Small intestine (tissue), 7 donors: Measurements from ENCODE around the gene SIRT6. TPM values are rescaled to one million over a fixed set of nuclear protein-coding genes. Genes with fewer than 3 reads are reported as not detected.
"Not testable (repeated sequence)": the region's sequence is repeated elsewhere in the genome, so short reads cannot be mapped to it uniquely, and the experiment has no call there.

Experiments
- DNase-seq, 2 donors: peaks; one replicate each; pipeline versions ENCODE4 v3.0.0 to v3.0.0-alpha.2; 2013
- FAIRE-seq: peaks from 2 replicates; lab custom pipeline; 2012; peaks lifted over from hg19 to GRCh38; lab: Jason Lieb, UNC
- H3K27ac ChIP-seq, 3 donors: one replicate each; pipeline ENCODE4 v1.5.1; 2013; ENCODE audit warnings: low read length in 2 of 3, mild to moderate bottlenecking in 2 of 3, control low read depth in 1 of 3, inconsistent platforms in 1 of 3, low read depth in 1 of 3, moderate library complexity in 1 of 3
- H3K27me3 ChIP-seq, 3 donors: one replicate each; pipeline ENCODE4 v1.6.1; 2013; ENCODE audit warnings: low read length in 3 of 3, inconsistent platforms in 1 of 3; ENCODE audit not compliant: control insufficient read depth in 3 of 3, insufficient read depth in 3 of 3
- H3K36me3 ChIP-seq, 3 donors: one replicate each; pipeline ENCODE4 v1.6.1; 2013; ENCODE audit warnings: low read length in 3 of 3, inconsistent platforms in 1 of 3, low read depth in 1 of 3, mild to moderate bottlenecking in 1 of 3, moderate library complexity in 1 of 3; ENCODE audit not compliant: control insufficient read depth in 3 of 3, insufficient read depth in 2 of 3
- H3K4me1 ChIP-seq, 3 donors: one replicate each; pipeline ENCODE4 v1.6.1; 2013; ENCODE audit warnings: low read length in 2 of 3, inconsistent platforms in 1 of 3, low read depth in 1 of 3, mild to moderate bottlenecking in 1 of 3, moderate library complexity in 1 of 3; ENCODE audit not compliant: control insufficient read depth in 3 of 3, insufficient read depth in 2 of 3
- H3K4me3 ChIP-seq, 3 donors: one replicate each; pipeline ENCODE4 v1.5.1; 2013; ENCODE audit warnings: low read length in 3 of 3, control low read depth in 1 of 3, inconsistent platforms in 1 of 3, low read depth in 1 of 3, mild to moderate bottlenecking in 1 of 3, moderate library complexity in 1 of 3
- H3K9me3 ChIP-seq, 2 donors: one replicate each; pipeline ENCODE4 v1.6.1; 2013; ENCODE audit warnings: low read depth in 1 of 2, low read length in 1 of 2; ENCODE audit not compliant: control insufficient read depth in 2 of 2, insufficient read depth in 1 of 2
- WGBS, 3 donors: extraction: QIAGEN DNeasy Blood & Tissue Kit; methylation state at CpG; one replicate each; pipeline ENCODE4 v1.1.7; 2013; 5-methylcytosine and 5-hydroxymethylcytosine counted together
- polyA plus RNA-seq, 4 donors: library from polyadenylated mRNA; stranded (reverse) in 3 of 4; unstranded in 1 of 4; fragments of 200-250 nt in 3 of 4; fragments of 120-200 nt in 1 of 4; gene quantifications; one replicate each; pipeline versions ENCODE4 v1.2.1 to v1.2.3, GENCODE V29; 2013
- donor health status: healthy with polysubstance abuse.
- donor health status: control.
- donor health status: control.
- donor health status: Bipolar disorder and iron deficiency.
- donor health status: healthy.

SIRT6 gene
- polyA plus RNA-seq, 4 donors = 24.1 to 48.1 (median 42.9) TPM

DNA sequence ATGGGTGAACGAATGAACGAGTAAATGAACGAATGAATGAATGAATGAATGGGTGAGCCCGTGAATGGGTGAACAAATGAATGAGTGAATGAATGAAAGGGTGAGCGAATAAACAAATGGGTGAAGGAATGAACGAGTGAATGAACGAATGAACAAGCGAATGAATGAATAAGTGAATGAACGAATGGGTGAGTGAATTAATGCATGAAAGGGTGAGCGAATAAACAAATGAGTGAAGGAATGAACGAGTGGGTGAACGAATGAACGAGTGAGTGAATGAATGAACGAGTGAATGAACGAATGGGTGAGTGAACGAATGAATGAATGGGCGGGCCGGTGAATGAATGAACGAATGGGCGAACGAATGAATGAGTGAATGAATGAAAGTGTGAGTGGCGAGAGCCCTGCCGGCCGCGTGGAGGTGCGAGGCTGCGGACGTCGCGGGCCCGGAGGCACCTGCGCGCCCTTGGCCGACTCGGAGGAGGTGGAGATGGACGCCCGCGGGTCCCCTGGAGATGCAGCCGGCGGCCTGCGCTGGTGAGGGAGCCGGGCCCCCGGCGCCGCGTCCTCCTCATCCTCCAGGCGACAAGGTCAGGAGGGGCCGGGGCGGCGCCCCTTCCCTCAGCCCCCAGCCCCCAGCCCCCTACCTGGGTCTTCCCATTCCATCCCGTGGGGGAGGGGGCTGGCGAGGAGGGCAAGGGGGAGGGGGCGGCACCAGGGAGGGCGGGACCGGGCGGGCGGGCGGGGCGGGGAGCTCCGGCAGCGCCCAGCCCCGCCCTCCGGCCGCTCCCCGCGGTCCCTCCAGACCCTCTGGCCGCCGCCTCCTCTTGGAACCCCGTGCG, 15.5 kb upstream of the SIRT6 start:
- Histone ChIP-seq H3K4me3 (no peak overlapping the region), H3K36me3 (no peaks in the 10 kb centered on the region), H3K9me3 (peaks cover 0 to 4% of the 10 kb centered on the region in 2 donors), H3K27me3 (peaks cover 0 to 56% (median 30%) of the 10 kb centered on the region in 3 donors), H3K27ac (no peak overlapping the region), H3K4me1 (no peaks in the 10 kb centered on the region)
- FAIRE-seq (no peak), DNase-seq (no peak)
- WGBS, 3 donors = 14 to 38% (median 28%) methylated on average over 33 to 70 of the region's 70 CpGs

DNA sequence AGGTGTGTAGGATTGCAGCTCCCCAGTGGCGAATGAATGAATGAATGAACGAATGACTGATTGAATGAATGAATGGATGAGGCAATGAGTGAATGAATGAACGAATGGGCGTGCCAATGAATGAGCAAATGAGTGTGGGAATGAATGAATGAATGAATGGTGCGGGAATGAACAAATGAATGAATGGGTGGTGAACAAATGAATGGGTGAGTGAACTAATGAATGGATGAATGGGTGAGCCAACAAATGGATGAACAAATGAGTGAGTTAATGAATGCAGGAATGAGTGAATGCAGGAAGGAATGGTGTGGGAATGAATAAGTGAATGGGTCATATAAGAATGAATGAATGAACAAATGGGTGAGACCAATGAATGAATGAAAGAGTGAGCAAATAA, 14.9 kb upstream of the SIRT6 start:
- Histone ChIP-seq H3K9me3 (peaks cover 0 to 4% of the 10 kb centered on the region in 2 donors), H3K27me3 (peaks cover 0 to 56% (median 30%) of the 10 kb centered on the region in 3 donors), H3K36me3 (no peaks in the 10 kb centered on the region), H3K4me1 (no peaks in the 10 kb centered on the region), H3K27ac (no peak overlapping the region), H3K4me3 (no peak overlapping the region)
- no peak for DNase-seq
- no peak for FAIRE-seq
- 86 to 87% (median 86%) methylated on average over 5 of the region's 5 CpGs for WGBS, 3 donors

DNA sequence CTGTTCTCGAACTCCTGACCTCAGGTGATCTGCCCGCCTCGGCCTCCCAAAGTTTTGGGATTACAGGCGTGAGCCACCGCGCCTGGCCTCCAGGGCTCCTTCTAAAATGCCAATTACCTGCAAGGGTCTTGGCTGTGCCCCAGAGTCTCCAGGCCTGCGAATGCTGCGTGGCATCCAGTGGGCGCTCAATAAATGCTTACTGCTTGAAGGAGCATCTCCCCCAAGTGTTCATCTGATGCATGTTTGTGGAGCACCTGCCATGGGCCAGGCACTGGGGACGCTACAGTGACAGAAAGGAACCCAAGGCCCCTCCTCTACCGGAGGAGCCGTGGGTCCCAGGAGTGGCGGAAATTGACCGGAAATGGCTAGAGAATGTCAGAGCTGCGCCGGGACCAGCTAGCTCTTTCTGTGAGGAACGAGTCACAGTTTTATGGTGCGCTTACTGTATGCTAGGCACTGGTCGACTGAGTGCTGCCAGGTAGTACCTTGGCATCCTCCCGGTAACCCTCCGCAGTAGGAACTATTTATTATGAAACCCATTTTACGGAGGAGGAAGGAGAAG, 14.3 kb upstream of the SIRT6 start:
- H3K9me3 ChIP-seq = peaks cover 0 to 4% of the 10 kb centered on the region in 2 donors
- DNase-seq (no peak), FAIRE-seq (no peak)
- H3K27ac ChIP-seq = no peak overlapping the region
- WGBS, 3 donors = 82 to 92% (median 92%) methylated on average over 22 of the region's 22 CpGs
- no peaks in the 10 kb centered on the region for H3K4me1 ChIP-seq
- peaks cover 0 to 56% (median 30%) of the 10 kb centered on the region in 3 donors for H3K27me3 ChIP-seq
- no peak overlapping the region for H3K4me3 ChIP-seq
- no peaks in the 10 kb centered on the region for H3K36me3 ChIP-seq

DNA sequence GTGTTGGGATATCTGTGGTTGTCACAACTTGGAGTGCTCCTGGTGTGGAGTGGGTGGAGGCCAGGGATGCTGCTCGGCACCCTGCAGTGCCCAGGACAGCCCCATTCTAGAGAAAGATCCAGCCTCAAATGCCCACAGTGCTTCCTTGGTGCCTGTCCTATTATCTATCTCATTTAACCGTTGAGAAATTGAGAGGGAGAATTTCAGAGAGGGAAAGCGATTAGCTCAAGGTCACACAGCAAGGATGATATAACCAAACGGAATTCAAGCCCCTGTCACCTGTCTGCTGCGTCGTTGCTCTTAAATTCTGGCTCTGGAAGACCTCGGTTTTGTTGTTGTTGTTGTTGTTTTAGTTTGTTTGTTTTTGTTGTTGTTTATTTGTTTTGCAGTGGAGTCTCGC, 13.6 kb upstream of the SIRT6 start:
- DNase-seq (no peak), FAIRE-seq (no peak)
- H3K27me3 ChIP-seq = peaks cover 0 to 51% (median 28%) of the 10 kb centered on the region in 3 donors
- peaks cover 0 to 2% of the 10 kb centered on the region in 2 donors for H3K9me3 ChIP-seq
- no peak overlapping the region for H3K4me3 ChIP-seq
- H3K36me3 ChIP-seq = no peaks in the 10 kb centered on the region
- no peaks in the 10 kb centered on the region for H3K4me1 ChIP-seq
- H3K27ac ChIP-seq = no peak overlapping the region
- WGBS, 3 donors = 79 to 86% (median 83%) methylated on average over 8 of the region's 8 CpGs

DNA sequence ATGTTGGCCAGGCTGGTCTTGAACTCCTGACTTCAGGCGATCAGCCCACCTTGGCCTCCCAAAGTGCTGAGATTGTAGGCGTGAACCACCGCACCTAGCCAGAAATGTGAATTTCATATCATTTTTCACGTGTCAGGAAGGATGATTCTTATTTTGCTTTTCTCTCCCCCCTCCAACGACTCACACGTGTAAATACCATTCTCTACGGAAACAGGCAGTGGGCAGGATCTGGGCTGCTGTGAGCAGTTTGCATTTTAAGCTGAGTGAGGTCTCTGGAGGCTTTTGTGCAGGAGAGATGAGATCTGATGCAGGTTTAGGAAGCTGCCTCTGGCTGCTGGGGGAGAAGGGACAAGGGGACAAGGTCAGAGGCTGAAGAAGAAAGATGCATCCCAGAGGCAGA, 12.0 kb upstream of the SIRT6 start:
- FAIRE-seq (no peak), DNase-seq (no peak)
- Histone ChIP-seq H3K4me1 (no peaks in the 10 kb centered on the region), H3K27me3 (peaks cover 0 to 38% (median 28%) of the 10 kb centered on the region in 3 donors), H3K9me3 (no peaks in the 10 kb centered on the region), H3K27ac (no peak overlapping the region), H3K4me3 (no peak overlapping the region), H3K36me3 (no peaks in the 10 kb centered on the region)
- WGBS, 3 donors = 44 to 56% (median 51%) methylated on average over 7 of the region's 7 CpGs

DNA sequence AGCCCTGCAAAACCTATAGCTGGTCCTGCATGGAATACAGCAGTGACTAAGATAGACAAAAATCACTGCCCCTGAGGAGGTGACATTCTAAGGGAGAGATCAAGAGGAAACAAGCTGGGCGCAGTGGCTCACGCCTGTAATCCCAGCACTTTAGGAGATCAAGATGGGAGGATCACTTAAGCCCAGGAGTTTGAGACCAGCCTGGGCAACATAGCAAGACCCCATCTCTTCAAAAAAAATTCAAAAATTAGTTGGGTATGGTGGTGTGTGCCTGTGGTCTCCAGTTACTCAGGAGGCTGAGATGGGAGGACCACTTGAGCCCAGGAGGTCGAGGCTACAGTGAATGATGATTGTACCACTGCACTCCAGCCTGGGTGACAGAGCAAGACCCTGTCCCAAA, 10.2 kb upstream of the SIRT6 start:
- H3K4me3 ChIP-seq, H3K36me3 ChIP-seq, H3K27ac ChIP-seq, H3K4me1 ChIP-seq, FAIRE-seq, DNase-seq, H3K9me3 ChIP-seq: not testable (repeated sequence)
- peaks cover 0 to 22% (median 17%) of the 10 kb centered on the region in 3 donors for H3K27me3 ChIP-seq
- 85 to 89% (median 88%) methylated on average over 3 of the region's 3 CpGs for WGBS, 3 donors

DNA sequence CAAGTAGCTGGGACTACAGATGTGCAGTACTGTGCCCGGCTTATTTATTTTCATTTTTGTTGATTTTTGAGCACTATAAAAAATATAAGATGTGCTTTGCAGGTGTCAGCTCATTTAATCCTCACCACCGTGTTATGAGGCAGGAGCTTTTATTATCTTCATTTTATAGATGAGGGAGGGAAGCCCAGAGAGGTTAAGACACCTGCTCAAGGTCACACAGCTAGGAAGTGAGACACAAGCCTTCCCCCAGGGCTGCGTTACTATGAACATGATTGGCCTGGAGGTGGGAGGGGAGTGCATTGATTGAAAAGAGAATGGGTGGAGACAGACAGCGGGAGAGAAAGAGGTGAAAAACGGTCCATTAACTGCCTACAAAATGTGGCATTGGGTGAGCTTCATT, 7.3 kb upstream of the SIRT6 start:
- Histone ChIP-seq H3K4me1 (peaks cover 0 to 3% (median 0%) of the 10 kb centered on the region in 3 donors), H3K27ac (no peak overlapping the region), H3K27me3 (peaks cover 0 to 8% (median 4%) of the 10 kb centered on the region in 3 donors), H3K4me3 (no peak overlapping the region), H3K9me3 (no peaks in the 10 kb centered on the region), H3K36me3 (no peaks in the 10 kb centered on the region)
- DNase-seq = no peak
- no peak for FAIRE-seq
- WGBS, 3 donors = 67 to 78% (median 77%) methylated on average over 5 of the region's 5 CpGs

DNA sequence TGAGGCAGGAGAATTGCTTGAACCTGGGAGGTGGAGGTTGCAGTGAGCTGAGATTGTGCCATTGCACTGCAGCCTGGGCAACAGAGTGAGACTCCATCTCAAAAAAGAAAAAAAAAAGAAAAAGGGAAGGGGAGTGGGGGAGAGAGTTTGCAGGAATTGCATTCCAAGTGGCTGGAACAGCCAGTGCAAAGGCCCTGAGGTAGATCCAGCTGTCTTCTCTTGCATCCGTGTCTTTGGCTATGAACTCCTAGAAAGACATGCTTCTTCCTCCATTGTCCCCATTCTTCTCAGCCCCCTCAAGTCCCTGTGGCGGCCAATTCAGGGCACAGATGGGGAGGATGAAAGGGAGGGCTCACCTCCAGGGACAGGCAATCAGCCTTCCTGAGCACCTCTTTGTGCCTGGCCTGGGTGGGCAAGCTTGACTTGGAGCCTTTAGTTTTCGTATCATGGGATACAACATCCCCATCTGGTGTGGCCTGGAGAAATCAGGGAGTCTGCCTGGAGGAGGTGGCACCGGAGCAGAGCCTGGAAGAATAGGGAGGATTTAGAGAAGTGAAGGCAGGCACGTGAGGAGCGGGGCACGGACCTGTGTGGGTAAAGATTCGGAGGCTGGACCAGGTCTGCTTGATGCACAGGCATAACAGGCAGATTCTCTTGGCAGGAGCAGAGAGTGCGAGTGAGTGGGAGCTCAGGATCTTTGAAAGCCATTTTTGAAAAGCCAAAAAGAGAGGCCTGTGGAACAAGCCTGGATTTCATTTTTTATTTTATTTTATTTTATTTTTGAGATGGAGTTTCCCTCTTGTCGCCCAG, 5.2 kb upstream of the SIRT6 start:
- WGBS, 3 donors = 89 to 94% (median 92%) methylated on average over 10 of the region's 10 CpGs
- no peaks in the 10 kb centered on the region for H3K27me3 ChIP-seq
- FAIRE-seq (no peak), DNase-seq (no peak)
- H3K27ac ChIP-seq = no peak overlapping the region
- H3K4me3 ChIP-seq = no peak overlapping the region
- H3K36me3 ChIP-seq = no peaks in the 10 kb centered on the region
- no peaks in the 10 kb centered on the region for H3K9me3 ChIP-seq
- peaks cover 0 to 7% (median 0%) of the 10 kb centered on the region in 3 donors for H3K4me1 ChIP-seq
